PC-3 (cell line): ENCODE results near the gene HEPH. TPM values are rescaled to one million over a fixed set of nuclear protein-coding genes. Genes with fewer than 3 reads are reported as not detected.

Experiments
- ATAC-seq: fragments of 200-7000 bp; cut with Tn5 transposase; 2 replicates; pipeline ENCODE4 v1.9.1; 2020; ENCODE audit warnings: mild to moderate bottlenecking, moderate library complexity
- BruUV-seq: library from RNA; stranded (reverse); fragments of 400-500 nt; replicated peaks from 2 replicates; lab custom pipeline; 2021; lab: Mats Ljungman, UMichigan
- CTCF ChIA-PET: fragments of 300-600 bp; sonication (Branson Sonifier 250); formaldehyde crosslinking; loops from one replicate; lab custom pipeline; 2022; ENCODE audit warnings: antibody characterized with exemption; lab: Charles Lee
- POLR2A ChIA-PET: fragments of 300-600 bp; sonication (Branson Sonifier 250); formaldehyde crosslinking; loops from one replicate; lab custom pipeline; 2022; ENCODE audit warnings: antibody characterized with exemption; ENCODE audit not compliant: unreplicated experiment; lab: Charles Lee
- DNase-seq: peaks from one replicate; pipeline ENCODE4 v3.0.0-alpha.2; 2015
- H2AFZ ChIP-seq: fragments of 300-600 bp; sonication (generic); 2 replicates; pipeline ENCODE4 v1.6.0; 2016; ENCODE audit warnings: antibody characterized with exemption, low read length
- H3F3A ChIP-seq: fragments of 300-600 bp; sonication (generic); one replicate; pipeline ENCODE4 v1.6.0; 2017; ENCODE audit warnings: antibody characterized with exemption, low read length, control low read depth, mild to moderate bottlenecking; ENCODE audit not compliant: unreplicated experiment
- H3K27ac ChIP-seq: fragments of 300-600 bp; sonication (generic); 2 replicates; pipeline ENCODE4 v1.5.1; 2016; ENCODE audit warnings: mild to moderate bottlenecking, low read length
- H3K27me3 ChIP-seq: fragments of 300-600 bp; sonication (generic); 2 replicates; pipeline ENCODE4 v1.6.1; 2016; ENCODE audit warnings: low read length, mixed read lengths
- H3K36me3 ChIP-seq: fragments of 300-600 bp; sonication (generic); 2 replicates; pipeline ENCODE4 v1.6.1; 2016; ENCODE audit warnings: low read depth, mixed run types, low read length, mixed read lengths
- H3K4me1 ChIP-seq: fragments of 300-600 bp; sonication (generic); 2 replicates; pipeline ENCODE4 v1.5.1; 2016; ENCODE audit warnings: low read length; ENCODE audit not compliant: insufficient read depth
- H3K4me2 ChIP-seq: fragments of 300-600 bp; sonication (generic); 2 replicates; pipeline ENCODE4 v1.6.0; 2016; ENCODE audit warnings: low read length
- H3K4me3 ChIP-seq: fragments of 300-600 bp; sonication (generic); 2 replicates; pipeline ENCODE4 v1.5.1; 2016; ENCODE audit warnings: mild to moderate bottlenecking, low read length, mixed read lengths
- H3K79me2 ChIP-seq: fragments of 300-600 bp; sonication (generic); 2 replicates; pipeline ENCODE4 v1.6.1; 2017; ENCODE audit warnings: low read length, mixed read lengths
- H3K9ac ChIP-seq: fragments of 300-600 bp; sonication (generic); 2 replicates; pipeline ENCODE4 v1.6.0; 2016; ENCODE audit warnings: mild to moderate bottlenecking, low read length
- H3K9me2 ChIP-seq: fragments of 300-600 bp; sonication (generic); replicated peaks from 2 replicates; pipeline ENCODE4 v1.6.1; 2016; ENCODE audit warnings: mixed run types, low read length, mixed read lengths
- H3K9me3 ChIP-seq: fragments of 300-600 bp; sonication (generic); 2 replicates; pipeline ENCODE4 v1.6.1; 2016; ENCODE audit warnings: low read length, mixed read lengths
- H4K20me1 ChIP-seq: fragments of 300-600 bp; sonication (generic); 2 replicates; pipeline ENCODE4 v1.6.1; 2016; ENCODE audit warnings: low read length, mixed read lengths
- EZH2 ChIP-seq: fragments of 300-600 bp; sonication (generic); IDR thresholded peaks from one replicate; pipeline ENCODE4 v1.6.1; 2017; ENCODE audit warnings: antibody characterized with exemption, mild to moderate bottlenecking, low read length; ENCODE audit not compliant: unreplicated experiment
- EZH2phosphoT487 ChIP-seq: fragments of 300-600 bp; sonication (generic); IDR thresholded peaks from 2 replicates; pipeline ENCODE4 v1.6.1; 2018; ENCODE audit warnings: mild to moderate bottlenecking, antibody characterized with exemption, low read length, borderline replicate concordance
- intact Hi-C: fragments of 100-400 bp; cut with micrococcal nuclease; formaldehyde crosslinking; loops from 2 replicates; pipeline ENCODE4 v1.9.0; 2023
- total RNA-seq: library from RNA; depleted of rRNA; stranded (reverse); fragments of >200 nt; gene quantifications from 2 replicates; pipeline ENCODE4 v1.2.3, GENCODE V29; 2014
- TF ChIP-seq, protein P1 (sequence below): fragments of 300-600 bp; sonication (generic); conservative IDR thresholded peaks from 2 replicates; pipeline ENCODE4 v1.5.1; 2017; ENCODE audit warnings: antibody characterized with exemption, low read depth, mild to moderate bottlenecking, low read length

Gene HEPH
- total RNA-seq, 1 experiment from 2014 or later: not detected

DNA sequence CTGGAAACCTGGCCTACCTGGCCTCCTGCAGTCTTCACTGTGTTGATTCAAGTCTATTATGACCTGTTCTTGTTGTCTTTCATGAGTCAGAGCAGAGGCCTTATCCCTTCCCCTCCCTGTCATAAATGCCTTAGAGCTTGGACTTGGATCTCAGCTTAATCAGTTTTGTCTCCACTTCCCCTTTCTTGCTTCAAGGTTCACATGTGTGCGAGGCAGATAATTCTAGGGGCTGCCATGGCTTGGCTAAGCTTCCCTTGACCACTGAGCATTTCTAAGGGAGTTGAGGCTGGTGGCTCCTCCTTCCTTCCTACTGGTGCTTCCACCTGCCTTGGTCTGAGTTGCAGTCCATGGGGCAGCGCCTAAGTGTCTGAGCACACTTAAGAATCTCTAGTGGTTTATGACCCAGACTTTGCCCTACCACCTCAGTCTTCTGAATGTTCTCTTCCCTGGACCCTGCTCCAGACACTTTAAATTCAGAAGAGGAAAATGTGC lies 1.7 kb upstream of the HEPH start:
- H3K4me2 ChIP-seq: no peak overlapping the region
- ATAC-seq: no peak
- DNase-seq: no peak
- CTCF ChIA-PET: no interaction called here
- no peak overlapping the region for H3K4me3 ChIP-seq
- no peak overlapping the region for H2AFZ ChIP-seq
- no peaks in the 10 kb centered on the region for H3K4me1 ChIP-seq
- no peaks in the 10 kb centered on the region for H3K9me2 ChIP-seq
- no peaks in the 10 kb centered on the region for H3K27me3 ChIP-seq
- no peak overlapping the region for H3K27ac ChIP-seq
- H3K9me3 ChIP-seq: no peaks in the 10 kb centered on the region
- BruUV-seq: no TSS peak
- intact Hi-C loops: no loop called here
- H3K79me2 ChIP-seq: no peaks in the 10 kb centered on the region
- H3K36me3 ChIP-seq: no peaks in the 10 kb centered on the region
- POLR2A ChIA-PET: no interaction called here
- H3K9ac ChIP-seq: no peak overlapping the region
- no peaks in the 10 kb centered on the region for H4K20me1 ChIP-seq
- no peaks in the 10 kb centered on the region for H3F3A ChIP-seq
- TF ChIP-seq EZH2phosphoT487: no peak
- no peak for TF ChIP-seq EZH2
- TF ChIP-seq, protein P1, sequence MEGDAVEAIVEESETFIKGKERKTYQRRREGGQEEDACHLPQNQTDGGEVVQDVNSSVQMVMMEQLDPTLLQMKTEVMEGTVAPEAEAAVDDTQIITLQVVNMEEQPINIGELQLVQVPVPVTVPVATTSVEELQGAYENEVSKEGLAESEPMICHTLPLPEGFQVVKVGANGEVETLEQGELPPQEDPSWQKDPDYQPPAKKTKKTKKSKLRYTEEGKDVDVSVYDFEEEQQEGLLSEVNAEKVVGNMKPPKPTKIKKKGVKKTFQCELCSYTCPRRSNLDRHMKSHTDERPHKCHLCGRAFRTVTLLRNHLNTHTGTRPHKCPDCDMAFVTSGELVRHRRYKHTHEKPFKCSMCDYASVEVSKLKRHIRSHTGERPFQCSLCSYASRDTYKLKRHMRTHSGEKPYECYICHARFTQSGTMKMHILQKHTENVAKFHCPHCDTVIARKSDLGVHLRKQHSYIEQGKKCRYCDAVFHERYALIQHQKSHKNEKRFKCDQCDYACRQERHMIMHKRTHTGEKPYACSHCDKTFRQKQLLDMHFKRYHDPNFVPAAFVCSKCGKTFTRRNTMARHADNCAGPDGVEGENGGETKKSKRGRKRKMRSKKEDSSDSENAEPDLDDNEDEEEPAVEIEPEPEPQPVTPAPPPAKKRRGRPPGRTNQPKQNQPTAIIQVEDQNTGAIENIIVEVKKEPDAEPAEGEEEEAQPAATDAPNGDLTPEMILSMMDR: no peak

DNA sequence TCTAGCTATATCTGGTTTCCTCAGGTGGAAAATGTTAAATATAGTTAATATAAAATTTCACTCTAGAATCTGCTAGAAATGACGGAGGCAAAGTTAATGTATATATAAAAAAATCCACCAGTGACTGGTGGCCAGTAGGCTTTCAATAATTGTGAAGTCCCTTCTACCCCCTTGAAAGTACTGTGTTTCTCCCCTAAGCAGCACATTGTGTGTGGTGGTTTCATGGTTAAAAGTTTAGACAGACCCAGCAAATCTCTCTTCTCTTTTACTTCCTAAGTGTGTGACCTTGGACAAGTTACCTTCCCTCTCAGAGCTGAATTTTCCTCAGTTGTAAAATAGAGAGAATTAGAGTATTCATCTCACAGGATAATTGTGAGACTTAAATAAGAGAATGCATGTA lies 600 bp upstream of the HEPH start:
- Histone ChIP-seq H3K4me2 (no peak overlapping the region), H3K79me2 (no peaks in the 10 kb centered on the region), H3K9me3 (no peaks in the 10 kb centered on the region), H4K20me1 (no peaks in the 10 kb centered on the region), H2AFZ (no peak overlapping the region), H3K36me3 (no peaks in the 10 kb centered on the region), H3K4me1 (no peaks in the 10 kb centered on the region), H3K9me2 (no peaks in the 10 kb centered on the region), H3F3A (no peaks in the 10 kb centered on the region), H3K27me3 (no peaks in the 10 kb centered on the region), H3K9ac (no peak overlapping the region), H3K27ac (no peak overlapping the region), H3K4me3 (no peak overlapping the region)
- intact Hi-C loops: no loop called here
- ATAC-seq (no peak), DNase-seq (no peak)
- CTCF ChIA-PET: no interaction called here
- TF ChIP-seq, protein P1: no peak
- TF ChIP-seq EZH2 (no peak), EZH2phosphoT487 (no peak)
- POLR2A ChIA-PET: no interaction called here
- BruUV-seq: no TSS peak

DNA sequence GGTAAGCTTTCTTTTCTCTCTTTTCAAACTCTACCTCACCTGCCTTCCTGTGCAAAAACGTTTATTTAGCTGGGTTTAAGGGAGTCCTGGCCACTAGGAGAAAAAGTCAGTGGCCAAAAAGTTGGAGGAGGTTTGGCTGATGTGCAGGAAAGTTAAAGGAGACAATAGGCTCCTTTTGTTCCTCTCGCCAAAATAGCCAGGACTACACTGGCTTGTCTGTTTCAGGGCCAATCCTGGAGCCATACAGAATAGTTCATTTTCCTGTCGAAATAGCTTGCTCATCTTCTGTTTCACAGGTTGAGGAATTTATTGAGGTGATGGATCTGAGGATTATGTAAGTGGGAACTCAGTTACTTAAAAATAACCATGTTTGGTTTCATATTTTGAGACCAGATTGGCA lies 423 bp downstream of the HEPH start:
- Histone ChIP-seq H3K4me3 (no peak overlapping the region), H3K79me2 (no peaks in the 10 kb centered on the region), H2AFZ (no peak overlapping the region), H4K20me1 (no peaks in the 10 kb centered on the region), H3K9ac (no peak overlapping the region), H3K4me1 (no peaks in the 10 kb centered on the region), H3K4me2 (no peak overlapping the region), H3K27me3 (no peaks in the 10 kb centered on the region), H3F3A (no peaks in the 10 kb centered on the region), H3K9me2 (no peaks in the 10 kb centered on the region), H3K36me3 (no peaks in the 10 kb centered on the region), H3K27ac (no peak overlapping the region), H3K9me3 (no peaks in the 10 kb centered on the region)
- CTCF ChIA-PET: no interaction called here
- TF ChIP-seq, protein P1: no peak
- no peak for TF ChIP-seq EZH2phosphoT487
- no peak for TF ChIP-seq EZH2
- BruUV-seq: no TSS peak
- POLR2A ChIA-PET: no interaction called here
- DNase-seq: no peak
- no peak for ATAC-seq
- intact Hi-C loops: no loop called here
